Common myeloid progenitor, CD34-positive (primary cell): Measurements from ENCODE around the gene CDK5RAP2.

Experiments
- CTCF ChIA-PET: fragments of 350-600 bp; sonication (Branson Sonifier 250); formaldehyde crosslinking; loops from one replicate; lab custom pipeline; 2021; ENCODE audit warnings: antibody characterized with exemption; lab: Charles Lee
- POLR2A ChIA-PET: fragments of 350-600 bp; sonication (Branson Sonifier 250); formaldehyde crosslinking; loops from one replicate; lab custom pipeline; 2021; ENCODE audit warnings: antibody characterized with exemption; lab: Charles Lee
- DNase-seq, 3 donors: peaks; one replicate each; pipeline versions ENCODE4 v3.0.0 to v3.0.0-alpha.2; 2013
- H3K27ac ChIP-seq, 2 experiments: 1 replicate in 1 of 2; 2 replicates in 1 of 2; pipeline ENCODE4 v1.7.0; 2013; ENCODE audit warnings: inconsistent platforms in 2 of 2, low read length in 2 of 2, mild to moderate bottlenecking in 2 of 2, low read depth in 1 of 2, moderate library complexity in 1 of 2; ENCODE audit not compliant: severe bottlenecking in 2 of 2, insufficient read depth in 1 of 2, poor library complexity in 1 of 2
- H3K27me3 ChIP-seq, 5 experiments: replicated peaks in 2 of 5; 1 replicate in 3 of 5; 2 replicates in 2 of 5; pipeline versions ENCODE4 v1.6.1 to v1.7.0; 2013; ENCODE audit warnings: low read length in 4 of 5, mild to moderate bottlenecking in 2 of 5, moderate library complexity in 2 of 5, inconsistent platforms in 1 of 5; ENCODE audit not compliant: insufficient read depth in 5 of 5, control insufficient read depth in 4 of 5
- H3K36me3 ChIP-seq, 4 experiments: 1 replicate in 2 of 4; 2 replicates in 2 of 4; pipeline versions ENCODE4 v1.6.1 to v1.7.0; 2013; ENCODE audit warnings: low read length in 3 of 4, control low read depth in 1 of 4, mild to moderate bottlenecking in 1 of 4; ENCODE audit not compliant: control insufficient read depth in 4 of 4, insufficient read depth in 4 of 4
- H3K4me1 ChIP-seq, 4 experiments: 1 replicate in 3 of 4; 2 replicates in 1 of 4; pipeline versions ENCODE4 v1.6.1 to v1.7.1; 2013; ENCODE audit warnings: low read length in 3 of 4, mild to moderate bottlenecking in 3 of 4, control low read depth in 1 of 4, inconsistent platforms in 1 of 4, moderate library complexity in 1 of 4; ENCODE audit not compliant: control insufficient read depth in 4 of 4, insufficient read depth in 4 of 4; ENCODE audit errors: control extremely low read depth in 1 of 4
- H3K4me3 ChIP-seq, 7 experiments: 1 replicate in 4 of 7; 2 replicates in 3 of 7; pipeline versions ENCODE4 v1.5.1 to v1.7.0; 2013; ENCODE audit warnings: mild to moderate bottlenecking in 7 of 7, low read length in 6 of 7, moderate library complexity in 6 of 7, inconsistent platforms in 2 of 7, low read depth in 2 of 7, control low read depth in 1 of 7; ENCODE audit not compliant: insufficient read depth in 4 of 7, control insufficient read depth in 1 of 7; ENCODE audit errors: extremely low read depth in 1 of 7
- H3K9me3 ChIP-seq, 5 experiments: 1 replicate in 4 of 5; 2 replicates in 1 of 5; pipeline versions ENCODE4 v1.6.1 to v1.7.1; 2013; ENCODE audit warnings: low read length in 4 of 5, mild to moderate bottlenecking in 2 of 5, inconsistent platforms in 1 of 5, low read depth in 1 of 5, moderate library complexity in 1 of 5; ENCODE audit not compliant: control insufficient read depth in 4 of 5, insufficient read depth in 2 of 5; ENCODE audit errors: control extremely low read depth in 1 of 5
- WGBS: methylation state at CpG from one replicate; pipeline ENCODE4 v1.1.5; 2013; ENCODE audit not compliant: insufficient coverage; 5-methylcytosine and 5-hydroxymethylcytosine counted together

Gene CDK5RAP2

GRCh38 chr9:120454467-120454866 is 125.5 kb downstream of the CDK5RAP2 start:
- Histone ChIP-seq H3K27me3 (no peaks in the 10 kb centered on the region), H3K27ac (no peak overlapping the region), H3K36me3 (peaks cover 27 to 78% (median 54%) of the 10 kb centered on the region in 4 experiments), H3K4me3 (no peak overlapping the region), H3K9me3 (peaks cover 0 to 12% (median 2%) of the 10 kb centered on the region in 5 experiments), H3K4me1 (no peaks in the 10 kb centered on the region)
- ChIA-PET POLR2A (interaction anchor here (0.6 kb wide), 1 partner anchor 8 kb away, joined by 3 read pairs; no protein-coding TSS in a partner anchor), CTCF (no interaction called here)
- no peak for DNase-seq
- WGBS, result 100% methylated on average over 2 of the region's 3 CpGs

GRCh38 chr9:120453792-120454191 is 126.2 kb downstream of the CDK5RAP2 start:
- ChIA-PET CTCF (no interaction called here), POLR2A (interaction anchor here (0.6 kb wide), 1 partner anchor 7 kb away, joined by 3 read pairs; no protein-coding TSS in a partner anchor)
- peaks cover 26 to 75% (median 52%) of the 10 kb centered on the region in 4 experiments for H3K36me3 ChIP-seq

GRCh38 chr9:120452631-120453030 is 127.3 kb downstream of the CDK5RAP2 start:
- peaks cover 0 to 12% (median 2%) of the 10 kb centered on the region in 5 experiments for H3K9me3 ChIP-seq
- no peaks in the 10 kb centered on the region for H3K27me3 ChIP-seq
- no CpG with 5 or more reads among the region's 3 CpGs for WGBS
- H3K4me1 ChIP-seq, result no peaks in the 10 kb centered on the region
- H3K36me3 ChIP-seq, result peaks cover 17 to 67% (median 45%) of the 10 kb centered on the region in 4 experiments
- no peak for DNase-seq
- ChIA-PET CTCF (no interaction called here), POLR2A (no interaction called here)
- no peak overlapping the region for H3K27ac ChIP-seq
- H3K4me3 ChIP-seq, result no peak overlapping the region

More at GRCh38 chr9:120453792-120454191, 126.2 kb downstream of the CDK5RAP2 start:
- no peak for DNase-seq
- no peaks in the 10 kb centered on the region for H3K27me3 ChIP-seq
- H3K9me3 ChIP-seq, result peaks cover 0 to 12% (median 2%) of the 10 kb centered on the region in 5 experiments
- H3K27ac ChIP-seq, result no peak overlapping the region
- H3K4me1 ChIP-seq, result no peaks in the 10 kb centered on the region
- H3K4me3 ChIP-seq, result no peak overlapping the region
- WGBS, result 100% methylated on average over 4 of the region's 4 CpGs

GRCh38 chr9:120450916-120451315 is 129.1 kb downstream of the CDK5RAP2 start:
- no peaks in the 10 kb centered on the region for H3K4me1 ChIP-seq
- H3K27ac ChIP-seq, result no peak overlapping the region
- ChIA-PET POLR2A (no interaction called here), CTCF (no interaction called here)
- 100% methylated on average over 3 of the region's 3 CpGs for WGBS
- H3K4me3 ChIP-seq, result no peak overlapping the region
- peaks cover 17 to 64% (median 37%) of the 10 kb centered on the region in 4 experiments for H3K36me3 ChIP-seq
- H3K9me3 ChIP-seq, result no peaks in the 10 kb centered on the region
- no peaks in the 10 kb centered on the region for H3K27me3 ChIP-seq
- DNase-seq, result no peak

- ChIA-PET CTCF (no interaction called here), POLR2A (no interaction called here)
These were observed 130.4 kb downstream of the CDK5RAP2 start for GRCh38 chr9:120449566-120449965.

GRCh38 chr9:120447959-120448500 is 131.9 kb downstream of the CDK5RAP2 start:
- Histone ChIP-seq H3K4me1 (no peaks in the 10 kb centered on the region), H3K27me3 (no peaks in the 10 kb centered on the region), H3K27ac (no peak overlapping the region), H3K9me3 (no peaks in the 10 kb centered on the region), H3K36me3 (peaks cover 8 to 57% (median 33%) of the 10 kb centered on the region in 4 experiments), H3K4me3 (no peak overlapping the region)
- ChIA-PET CTCF (no interaction called here), POLR2A (no interaction called here)
- DNase-seq, result no peak
- 100% methylated on average over 8 of the region's 9 CpGs for WGBS

More at GRCh38 chr9:120449566-120449965, 130.4 kb downstream of the CDK5RAP2 start:
- Histone ChIP-seq H3K4me3 (no peak overlapping the region), H3K27me3 (no peaks in the 10 kb centered on the region), H3K27ac (no peak overlapping the region), H3K36me3 (peaks cover 18 to 65% (median 38%) of the 10 kb centered on the region in 4 experiments), H3K4me1 (no peaks in the 10 kb centered on the region), H3K9me3 (no peaks in the 10 kb centered on the region)
- WGBS, result no CpG with 5 or more reads among the region's 2 CpGs
- no peak for DNase-seq

GRCh38 chr9:120446671-120447070 is 133.3 kb downstream of the CDK5RAP2 start:
- no CpG with 5 or more reads among the region's 4 CpGs for WGBS
- peaks cover 13 to 64% (median 33%) of the 10 kb centered on the region in 4 experiments for H3K36me3 ChIP-seq
- POLR2A ChIA-PET, result interaction anchor here (0.6 kb wide), 1 partner anchor 8 kb away, joined by 3 read pairs; no protein-coding TSS in a partner anchor
- H3K4me3 ChIP-seq, result no peak overlapping the region
- DNase-seq, result no peak
- no peaks in the 10 kb centered on the region for H3K27me3 ChIP-seq
- no peak overlapping the region for H3K27ac ChIP-seq
- no peaks in the 10 kb centered on the region for H3K4me1 ChIP-seq
- H3K9me3 ChIP-seq, result no peaks in the 10 kb centered on the region
- CTCF ChIA-PET, result no interaction called here
